ENCODE results near the gene DRC7. TPM values are rescaled to one million over a fixed set of nuclear protein-coding genes. Genes with fewer than 3 reads are reported as not detected.

Gene DRC7
- polyA plus RNA-seq, 1 donor (not counting 4 experiments of a cell fraction or from before 2014, with no cell fraction given), result not detected

DNA sequence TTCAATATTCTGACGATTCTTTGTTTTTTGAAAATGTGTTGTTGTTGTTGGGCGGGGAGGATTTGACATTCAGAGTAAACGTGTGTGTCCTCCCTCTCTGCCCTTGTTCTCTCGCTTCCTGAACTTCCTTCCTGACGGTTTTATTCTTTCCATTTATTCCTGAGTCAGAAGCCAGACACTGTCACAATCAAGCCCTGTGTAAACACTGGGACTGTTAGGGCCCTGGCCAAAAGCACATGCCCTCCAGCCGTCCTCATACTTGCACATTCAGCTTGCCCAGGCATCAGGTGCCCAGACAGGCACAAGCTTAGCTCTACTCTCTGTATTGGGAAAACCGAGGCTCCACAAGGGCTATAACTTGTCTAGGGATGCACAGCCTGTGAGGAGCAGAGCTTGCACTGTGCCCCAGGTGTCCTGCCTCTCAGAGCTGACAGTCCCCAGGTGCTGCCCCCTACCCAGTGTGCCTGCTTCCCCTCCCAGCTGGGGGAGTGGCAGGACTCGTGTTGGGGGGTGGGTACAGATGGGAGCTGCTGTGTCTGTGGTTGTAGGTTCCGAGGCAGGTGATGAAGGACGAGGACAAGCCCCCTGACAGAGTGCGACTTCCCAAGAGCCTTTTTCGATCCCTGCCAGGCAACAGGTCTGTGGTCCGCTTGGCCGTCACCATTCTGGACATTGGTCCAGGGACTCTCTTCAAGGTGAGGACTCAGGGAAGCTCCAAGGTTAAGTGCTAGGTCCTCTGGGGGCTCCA, 16.8 kb upstream of the DRC7 start:
- Histone ChIP-seq H3K27me3 (ENCODE audit: control insufficient read depth, extremely low read depth, insufficient read depth, low read length) (no peaks in the 10 kb centered on the region), H3K4me3 (ENCODE audit: control insufficient read depth in 2 of 3, extremely low read depth in 1 of 3, insufficient read depth in 2 of 3, low read depth in 1 of 3, low read length in 3 of 3) (no peak overlapping the region), H3K9ac (ENCODE audit: control insufficient read depth, extremely low read depth, insufficient read depth, low read length) (no peak overlapping the region), H3K27ac (ENCODE audit: control insufficient read depth, insufficient read depth, low read length) (no peak overlapping the region), H3K9me3 (ENCODE audit: control insufficient read depth, low read depth, low read length) (no peaks in the 10 kb centered on the region), H3K36me3 (ENCODE audit: control insufficient read depth in 2 of 2, extremely low read depth in 1 of 2, insufficient read depth in 2 of 2, low read length in 2 of 2) (no peaks in the 10 kb centered on the region), H3K9me1 (ENCODE audit: control insufficient read depth, extremely low read depth, insufficient read depth, low read length) (no peaks in the 10 kb centered on the region), H4K20me1 (ENCODE audit: control insufficient read depth, extremely low read depth, insufficient read depth, low read length) (no peaks in the 10 kb centered on the region), H2AFZ (ENCODE audit: control insufficient read depth, low read length) (no peak overlapping the region), H3K79me2 (ENCODE audit: control insufficient read depth, insufficient read depth, low read length) (no peaks in the 10 kb centered on the region), H3K4me2 (ENCODE audit: control insufficient read depth, extremely low read depth, insufficient read depth, low read depth, low read length) (no peak overlapping the region), H3K4me1 (ENCODE audit: control insufficient read depth, extremely low read depth, insufficient read depth, low read length) (no peaks in the 10 kb centered on the region)
- FAIRE-seq (no peak), DNase-seq (ENCODE audit: low read depth, low spot score) (no peak)
- TF ChIP-seq CTCF (optimal IDR thresholded peaks at IDR 0.05 in 1 of 3, IDR thresholded peaks at IDR 0.05 in 1 of 3, conservative IDR thresholded peaks at IDR 0.05 in 1 of 3; ENCODE audit: extremely low read depth in 1 of 3, insufficient read depth in 2 of 3, low read length in 3 of 3) (no peak), EZH2 (IDR thresholded peaks at IDR 0.05; ENCODE audit: low read length) (no peak)
- dilution Hi-C loops (cut with MboI; ENCODE audit: extremely low pct_ligation_motif_present, low sequenced_read_pairs), result no loop called here

DNA sequence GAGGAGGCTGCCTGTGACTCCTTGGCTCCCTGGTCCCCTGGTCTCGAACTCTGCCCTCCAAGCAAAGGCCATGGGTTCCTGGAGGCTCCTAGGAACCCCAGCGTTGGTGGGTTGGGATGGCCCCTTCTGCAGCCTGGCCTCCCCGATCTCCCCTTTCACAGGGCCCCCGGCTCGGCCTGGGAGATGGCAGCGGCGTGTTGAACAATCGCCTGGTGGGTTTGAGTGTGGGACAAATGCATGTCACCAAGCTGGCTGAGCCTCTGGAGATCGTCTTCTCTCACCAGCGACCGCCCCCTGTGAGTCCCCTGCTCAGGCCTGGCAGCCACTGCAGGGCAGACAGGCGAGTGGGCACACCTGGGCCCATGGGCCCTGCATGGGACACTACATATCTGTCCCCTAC, 15.6 kb upstream of the DRC7 start:
- H3K36me3 ChIP-seq (ENCODE audit: control insufficient read depth in 2 of 2, extremely low read depth in 1 of 2, insufficient read depth in 2 of 2, low read length in 2 of 2), result no peaks in the 10 kb centered on the region
- H3K9ac ChIP-seq (ENCODE audit: control insufficient read depth, extremely low read depth, insufficient read depth, low read length), result no peak overlapping the region
- no peaks in the 10 kb centered on the region for H3K27me3 ChIP-seq (ENCODE audit: control insufficient read depth, extremely low read depth, insufficient read depth, low read length)
- TF ChIP-seq CTCF (optimal IDR thresholded peaks at IDR 0.05 in 1 of 3, IDR thresholded peaks at IDR 0.05 in 1 of 3, conservative IDR thresholded peaks at IDR 0.05 in 1 of 3; ENCODE audit: extremely low read depth in 1 of 3, insufficient read depth in 2 of 3, low read length in 3 of 3) (no peak), EZH2 (IDR thresholded peaks at IDR 0.05; ENCODE audit: low read length) (no peak)
- H3K79me2 ChIP-seq (ENCODE audit: control insufficient read depth, insufficient read depth, low read length), result no peaks in the 10 kb centered on the region
- H3K9me1 ChIP-seq (ENCODE audit: control insufficient read depth, extremely low read depth, insufficient read depth, low read length), result no peaks in the 10 kb centered on the region
- H3K4me2 ChIP-seq (ENCODE audit: control insufficient read depth, extremely low read depth, insufficient read depth, low read depth, low read length), result no peak overlapping the region
- no peaks in the 10 kb centered on the region for H3K4me1 ChIP-seq (ENCODE audit: control insufficient read depth, extremely low read depth, insufficient read depth, low read length)
- DNase-seq (ENCODE audit: low read depth, low spot score) (no peak), FAIRE-seq (no peak)
- H4K20me1 ChIP-seq (ENCODE audit: control insufficient read depth, extremely low read depth, insufficient read depth, low read length), result no peaks in the 10 kb centered on the region
- dilution Hi-C loops (cut with MboI; ENCODE audit: extremely low pct_ligation_motif_present, low sequenced_read_pairs), result no loop called here
- no peak overlapping the region for H2AFZ ChIP-seq (ENCODE audit: control insufficient read depth, low read length)
- no peak overlapping the region for H3K4me3 ChIP-seq (ENCODE audit: control insufficient read depth in 2 of 3, extremely low read depth in 1 of 3, insufficient read depth in 2 of 3, low read depth in 1 of 3, low read length in 3 of 3)
- H3K9me3 ChIP-seq (ENCODE audit: control insufficient read depth, low read depth, low read length), result no peaks in the 10 kb centered on the region
- H3K27ac ChIP-seq (ENCODE audit: control insufficient read depth, insufficient read depth, low read length), result no peak overlapping the region

All from keratinocyte (primary cell).